Measurements from ENCODE around the gene ELANE.

ELANE gene

GRCh38 chr19:854549-854948 lies 2.4 kb downstream of the ELANE start:
- TF ChIP-seq, protein P1, sequence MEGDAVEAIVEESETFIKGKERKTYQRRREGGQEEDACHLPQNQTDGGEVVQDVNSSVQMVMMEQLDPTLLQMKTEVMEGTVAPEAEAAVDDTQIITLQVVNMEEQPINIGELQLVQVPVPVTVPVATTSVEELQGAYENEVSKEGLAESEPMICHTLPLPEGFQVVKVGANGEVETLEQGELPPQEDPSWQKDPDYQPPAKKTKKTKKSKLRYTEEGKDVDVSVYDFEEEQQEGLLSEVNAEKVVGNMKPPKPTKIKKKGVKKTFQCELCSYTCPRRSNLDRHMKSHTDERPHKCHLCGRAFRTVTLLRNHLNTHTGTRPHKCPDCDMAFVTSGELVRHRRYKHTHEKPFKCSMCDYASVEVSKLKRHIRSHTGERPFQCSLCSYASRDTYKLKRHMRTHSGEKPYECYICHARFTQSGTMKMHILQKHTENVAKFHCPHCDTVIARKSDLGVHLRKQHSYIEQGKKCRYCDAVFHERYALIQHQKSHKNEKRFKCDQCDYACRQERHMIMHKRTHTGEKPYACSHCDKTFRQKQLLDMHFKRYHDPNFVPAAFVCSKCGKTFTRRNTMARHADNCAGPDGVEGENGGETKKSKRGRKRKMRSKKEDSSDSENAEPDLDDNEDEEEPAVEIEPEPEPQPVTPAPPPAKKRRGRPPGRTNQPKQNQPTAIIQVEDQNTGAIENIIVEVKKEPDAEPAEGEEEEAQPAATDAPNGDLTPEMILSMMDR (IDR thresholded peaks at IDR 0.05; ENCODE audit: insufficient read depth, low read depth, low read length, missing control alignments) = no peak
- DNase-seq (ENCODE audit: low read depth) = no peak
- H3K4me3 ChIP-seq (ENCODE audit: low read length) = no peak overlapping the region

DNA sequence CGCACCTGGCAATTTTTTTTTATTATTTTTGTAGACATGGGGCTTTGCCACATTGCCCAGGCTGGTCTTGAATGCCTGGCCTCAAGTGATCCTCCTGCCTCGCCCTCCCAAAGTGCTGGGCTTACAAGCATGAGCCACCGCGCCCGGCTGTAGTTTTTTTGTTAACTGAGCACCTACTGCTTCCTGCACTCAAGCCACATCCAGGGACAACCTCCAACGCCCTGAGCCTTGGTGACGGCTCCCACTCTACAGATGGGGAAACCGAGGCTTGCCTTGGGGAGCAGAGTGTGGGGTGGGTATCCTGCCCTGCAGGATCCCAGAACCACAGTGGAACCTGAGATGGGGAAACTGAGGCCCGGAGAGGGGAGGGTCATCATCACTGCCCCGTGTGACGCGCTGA lies 3.0 kb downstream of the ELANE start:
- TF ChIP-seq, protein P1 (IDR thresholded peaks at IDR 0.05; ENCODE audit: insufficient read depth, low read depth, low read length, missing control alignments) = no peak
- no peak for DNase-seq (ENCODE audit: low read depth)
- no peak overlapping the region for H3K4me3 ChIP-seq (ENCODE audit: low read length)

- TF ChIP-seq, protein P1 (IDR thresholded peaks at IDR 0.05; ENCODE audit: insufficient read depth, low read depth, low read length, missing control alignments) = no peak
- no peak overlapping the region for H3K4me3 ChIP-seq (ENCODE audit: low read length)
These were observed 3.5 kb downstream of the ELANE start for GRCh38 chr19:855566-856120.

DNA sequence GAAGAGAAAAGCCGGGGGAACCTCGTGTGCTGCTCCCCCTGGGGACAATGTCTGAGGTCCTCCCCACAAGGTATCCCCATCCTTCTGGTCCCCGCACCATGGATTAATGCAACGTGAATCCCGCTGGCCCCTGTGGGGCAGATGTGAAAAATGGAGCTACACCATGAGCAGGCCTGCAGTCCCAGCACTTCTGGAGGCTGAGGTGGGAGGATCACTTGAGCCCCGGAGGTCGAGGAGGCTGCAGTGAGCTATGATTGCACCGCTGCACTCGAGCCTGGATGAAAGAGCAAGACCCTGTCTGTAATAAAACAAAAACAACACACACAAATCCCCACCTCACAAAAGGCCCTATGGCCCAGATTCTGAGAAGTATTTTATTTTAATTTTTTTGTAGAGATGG lies 6.2 kb downstream of the ELANE start:
- no peak overlapping the region for H3K4me3 ChIP-seq (ENCODE audit: low read length)
- no peak for DNase-seq (ENCODE audit: low read depth)
- TF ChIP-seq, protein P1 (IDR thresholded peaks at IDR 0.05; ENCODE audit: insufficient read depth, low read depth, low read length, missing control alignments) = no peak

More at GRCh38 chr19:855566-856120, 3.5 kb downstream of the ELANE start:
- no peak for DNase-seq (ENCODE audit: low read depth)

DNA sequence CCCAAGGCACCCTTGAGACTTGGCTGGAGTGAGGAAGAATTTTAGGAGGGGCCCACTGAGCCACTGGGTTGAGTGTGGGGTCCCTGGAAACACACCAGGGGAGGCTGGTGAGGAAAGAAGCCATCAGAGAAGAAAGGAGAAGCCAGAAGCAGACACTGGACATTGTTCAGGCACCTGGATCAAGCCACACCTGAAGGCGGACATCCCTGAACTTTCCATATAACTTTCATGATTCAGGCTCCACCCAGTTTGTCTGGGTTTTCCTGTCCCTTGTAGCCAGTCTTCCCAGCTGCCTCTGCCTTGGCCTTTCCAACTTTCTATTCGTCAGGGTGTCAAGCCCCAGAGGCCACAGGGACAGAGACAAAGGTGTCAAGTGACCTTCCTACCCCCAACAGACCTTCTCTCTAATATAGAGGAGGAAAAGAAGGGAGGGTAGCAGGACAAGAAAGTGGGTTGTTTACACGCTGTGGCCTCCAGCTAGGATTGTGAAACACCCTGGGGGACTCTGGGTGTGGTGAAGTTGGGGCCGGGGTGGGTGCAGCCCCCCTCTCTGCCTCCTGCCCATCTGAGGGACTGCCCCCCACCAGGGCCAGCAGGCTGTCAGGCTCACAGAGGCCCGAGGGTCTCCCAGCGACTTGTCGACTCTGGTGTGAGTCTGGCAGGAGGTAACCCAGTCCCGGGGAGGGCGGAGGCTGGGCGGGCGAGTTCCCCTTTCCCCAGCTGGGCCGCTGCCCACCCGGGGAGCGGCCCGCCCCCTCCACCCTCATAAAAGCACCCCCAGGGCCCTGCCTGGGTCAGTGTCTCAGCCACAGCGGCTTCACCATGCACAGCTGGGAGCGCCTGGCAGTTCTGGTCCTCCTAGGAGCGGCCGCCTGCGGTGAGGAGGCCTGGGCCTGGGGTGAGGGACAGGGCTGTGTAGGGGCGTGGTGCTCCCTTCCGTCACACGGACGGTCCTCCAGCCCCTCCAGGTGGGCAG lies 7.1 kb downstream of the ELANE start, which contains the start of gene CFD:
Gene CFD, plus strand, starts transcription at position 797 of the 976 bp plus-strand sequence. Its CDS starts 26 bp downstream, at position 823.
- no peak within 1 kb of the TSS for H3K4me3 ChIP-seq (ENCODE audit: low read length)
- DNase-seq (ENCODE audit: low read depth) = no peak
- TF ChIP-seq, protein P1 (IDR thresholded peaks at IDR 0.05; ENCODE audit: insufficient read depth, low read depth, low read length, missing control alignments) = no peak

- TF ChIP-seq, protein P1 (IDR thresholded peaks at IDR 0.05; ENCODE audit: insufficient read depth, low read depth, low read length, missing control alignments) = no peak
- no peak overlapping the region for H3K4me3 ChIP-seq (ENCODE audit: low read length)
- DNase-seq (ENCODE audit: low read depth) = no peak
These were observed 9.1 kb downstream of the ELANE start for GRCh38 chr19:861141-861755.

Data from epithelial cell of esophagus (primary cell).